ENCODE measurements around the gene FERMT3. TPM values are rescaled to one million over a fixed set of nuclear protein-coding genes. Genes with fewer than 3 reads are reported as not detected.
A peak's percentile ranks its signal among the peaks of the same experiment; 100 is the strongest.

The FERMT3 gene
- total and polyA plus RNA-seq, 2 donors (not counting 1 experiment from before 2014, with no cell fraction given) = 1.9 to 3.6 TPM

DNA sequence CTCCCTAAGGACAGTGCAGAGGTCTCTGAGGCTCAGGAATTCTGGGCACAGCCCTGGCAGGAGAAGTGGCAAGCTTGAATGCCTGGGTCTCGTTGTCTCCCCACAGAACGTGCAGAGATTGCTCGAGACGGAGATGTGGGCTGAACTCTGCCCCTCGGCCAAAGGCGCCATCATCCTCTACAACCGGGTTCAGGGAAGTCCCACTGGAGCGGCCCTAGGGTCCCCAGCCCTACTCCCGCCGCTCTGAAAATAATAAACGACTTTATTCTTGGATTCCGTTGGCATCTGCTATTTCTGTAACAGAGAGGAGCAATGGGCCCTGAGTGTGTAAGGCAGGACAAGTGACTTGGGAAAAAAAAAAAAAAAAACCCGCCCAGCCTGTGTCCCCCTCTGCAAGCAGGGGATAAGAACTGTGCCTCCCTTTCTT is 23.2 kb downstream of the FERMT3 start:
- no peak overlapping the region for H2AFZ ChIP-seq (ENCODE audit: low read length)
- no peak overlapping the region for H3K9ac ChIP-seq (ENCODE audit: insufficient read depth, low read length)
- peaks cover 11% of the 10 kb centered on the region for H3K4me1 ChIP-seq (ENCODE audit: control insufficient read depth, extremely low read depth, insufficient read depth, low read length)
- H3K27me3 ChIP-seq (ENCODE audit: control insufficient read depth, insufficient read depth, low read length) = no peaks in the 10 kb centered on the region
- H3K27ac ChIP-seq (ENCODE audit: insufficient read depth, low read length) = no peak overlapping the region
- H3K9me3 ChIP-seq (ENCODE audit: control insufficient read depth, insufficient read depth, low read depth, low read length) = no peaks in the 10 kb centered on the region
- peaks cover 8% of the 10 kb centered on the region for H3K79me2 ChIP-seq (ENCODE audit: control insufficient read depth, insufficient read depth, low read length)
- H4K20me1 ChIP-seq (ENCODE audit: control insufficient read depth, extremely low read depth, insufficient read depth, low read length) = no peaks in the 10 kb centered on the region
- peak overlapping the region; percentile 59 to 80 (median 65) for H3K4me3 ChIP-seq (replicated peaks in 1 of 4; ENCODE audit: control extremely low read depth in 1 of 4, insufficient read depth in 1 of 4, low read depth in 3 of 4, low read length in 4 of 4)
- peak overlapping the region; percentile 92 for H3K4me2 ChIP-seq (ENCODE audit: extremely low read depth, insufficient read depth, low read length)
- TF ChIP-seq, protein P1, sequence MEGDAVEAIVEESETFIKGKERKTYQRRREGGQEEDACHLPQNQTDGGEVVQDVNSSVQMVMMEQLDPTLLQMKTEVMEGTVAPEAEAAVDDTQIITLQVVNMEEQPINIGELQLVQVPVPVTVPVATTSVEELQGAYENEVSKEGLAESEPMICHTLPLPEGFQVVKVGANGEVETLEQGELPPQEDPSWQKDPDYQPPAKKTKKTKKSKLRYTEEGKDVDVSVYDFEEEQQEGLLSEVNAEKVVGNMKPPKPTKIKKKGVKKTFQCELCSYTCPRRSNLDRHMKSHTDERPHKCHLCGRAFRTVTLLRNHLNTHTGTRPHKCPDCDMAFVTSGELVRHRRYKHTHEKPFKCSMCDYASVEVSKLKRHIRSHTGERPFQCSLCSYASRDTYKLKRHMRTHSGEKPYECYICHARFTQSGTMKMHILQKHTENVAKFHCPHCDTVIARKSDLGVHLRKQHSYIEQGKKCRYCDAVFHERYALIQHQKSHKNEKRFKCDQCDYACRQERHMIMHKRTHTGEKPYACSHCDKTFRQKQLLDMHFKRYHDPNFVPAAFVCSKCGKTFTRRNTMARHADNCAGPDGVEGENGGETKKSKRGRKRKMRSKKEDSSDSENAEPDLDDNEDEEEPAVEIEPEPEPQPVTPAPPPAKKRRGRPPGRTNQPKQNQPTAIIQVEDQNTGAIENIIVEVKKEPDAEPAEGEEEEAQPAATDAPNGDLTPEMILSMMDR (conservative IDR thresholded peaks at IDR 0.05 in 1 of 2, IDR thresholded peaks at IDR 0.05 in 1 of 2; ENCODE audit: low read depth in 1 of 2, low read length in 2 of 2) = no peak
- TF ChIP-seq EZH2 (IDR thresholded peaks at IDR 0.05; ENCODE audit: low read length, missing control alignments) = no peak
- H3K36me3 ChIP-seq (ENCODE audit: control insufficient read depth, insufficient read depth, low read length) = no peaks in the 10 kb centered on the region
- no peak for DNase-seq (ENCODE audit: low read depth in 2 of 2)

DNA sequence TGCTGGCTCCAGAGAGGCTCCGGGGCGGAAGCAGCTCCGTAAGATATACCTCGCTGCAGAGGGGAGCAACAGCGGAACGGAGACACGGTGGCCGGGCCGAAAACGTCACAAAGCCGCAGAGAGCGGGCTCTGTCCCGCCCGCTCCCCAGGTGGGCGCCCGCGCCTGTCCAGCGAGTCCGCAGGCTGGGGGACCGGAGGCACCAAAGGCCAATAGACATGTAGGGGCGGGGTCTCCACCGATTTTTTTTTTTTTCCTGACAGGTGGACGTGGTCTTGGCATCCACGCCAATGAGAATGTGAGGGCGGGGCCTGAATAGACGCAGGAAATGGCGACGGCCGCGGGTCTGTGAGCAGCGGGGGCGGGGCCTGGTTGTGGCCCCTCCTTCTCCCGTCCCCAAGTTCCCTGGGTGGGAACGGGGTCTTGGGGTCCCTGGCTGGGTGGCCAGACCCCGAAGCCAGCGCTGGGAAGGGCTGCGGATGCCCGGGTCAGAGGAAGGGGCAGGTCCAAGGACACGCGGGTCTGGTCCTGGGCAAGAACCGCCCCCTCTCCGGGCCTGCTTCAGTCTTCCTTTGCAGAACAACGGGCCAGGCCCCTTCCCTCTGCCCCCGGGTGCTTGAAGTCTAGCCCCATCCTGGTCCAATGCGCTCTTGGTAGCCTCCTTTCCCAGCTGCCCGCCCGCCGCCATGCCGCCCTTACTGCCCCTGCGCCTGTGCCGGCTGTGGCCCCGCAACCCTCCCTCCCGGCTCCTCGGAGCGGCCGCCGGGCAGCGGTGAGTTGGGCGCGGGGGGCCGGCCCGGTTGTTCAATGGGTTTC is 23.9 kb downstream of the FERMT3 start, which contains the start of gene DNAJC4:
TSS of gene DNAJC4 (plus strand) at position 378 of the 814 bp plus-strand sequence. CDS start at position 685, 307 bp downstream.
- no peaks in the 10 kb centered on the region for H3K36me3 ChIP-seq (ENCODE audit: control insufficient read depth, insufficient read depth, low read length)
- DNase-seq (ENCODE audit: low read depth in 2 of 2) = peak; percentile 86 to 87
- H2AFZ ChIP-seq (ENCODE audit: low read length) = peak within 1 kb of the TSS; percentile 50
- peak within 1 kb of the TSS; percentile 78 for H3K27ac ChIP-seq (ENCODE audit: insufficient read depth, low read length)
- peaks cover 9% of the 10 kb centered on the region for H3K4me1 ChIP-seq (ENCODE audit: control insufficient read depth, extremely low read depth, insufficient read depth, low read length)
- peak within 1 kb of the TSS; percentile 92 for H3K4me2 ChIP-seq (ENCODE audit: extremely low read depth, insufficient read depth, low read length)
- H3K9me3 ChIP-seq (ENCODE audit: control insufficient read depth, insufficient read depth, low read depth, low read length) = no peaks in the 10 kb centered on the region
- peak within 1 kb of the TSS; percentile 59 to 80 (median 65) for H3K4me3 ChIP-seq (replicated peaks in 1 of 4; ENCODE audit: control extremely low read depth in 1 of 4, insufficient read depth in 1 of 4, low read depth in 3 of 4, low read length in 4 of 4)
- H3K79me2 ChIP-seq (ENCODE audit: control insufficient read depth, insufficient read depth, low read length) = peaks cover 12% of the 10 kb centered on the region
- H3K9ac ChIP-seq (ENCODE audit: insufficient read depth, low read length) = peak within 1 kb of the TSS; percentile 61
- H3K27me3 ChIP-seq (ENCODE audit: control insufficient read depth, insufficient read depth, low read length) = no peaks in the 10 kb centered on the region
- TF ChIP-seq, protein P1 (conservative IDR thresholded peaks at IDR 0.05 in 1 of 2, IDR thresholded peaks at IDR 0.05 in 1 of 2; ENCODE audit: low read depth in 1 of 2, low read length in 2 of 2) = no peak
- TF ChIP-seq EZH2 (IDR thresholded peaks at IDR 0.05; ENCODE audit: low read length, missing control alignments) = no peak
- no peaks in the 10 kb centered on the region for H4K20me1 ChIP-seq (ENCODE audit: control insufficient read depth, extremely low read depth, insufficient read depth, low read length)

GRCh38 chr11:64230985-64231365 is 24.5 kb downstream of the FERMT3 start:
- no peaks in the 10 kb centered on the region for H4K20me1 ChIP-seq (ENCODE audit: control insufficient read depth, extremely low read depth, insufficient read depth, low read length)
- H3K27me3 ChIP-seq (ENCODE audit: control insufficient read depth, insufficient read depth, low read length) = no peaks in the 10 kb centered on the region
- no peak for DNase-seq (ENCODE audit: low read depth in 2 of 2)
- peaks cover 2% of the 10 kb centered on the region for H3K36me3 ChIP-seq (ENCODE audit: control insufficient read depth, insufficient read depth, low read length)
- H3K9ac ChIP-seq (ENCODE audit: insufficient read depth, low read length) = peak overlapping the region; percentile 61
- no peak overlapping the region for H3K27ac ChIP-seq (ENCODE audit: insufficient read depth, low read length)
- H3K4me1 ChIP-seq (ENCODE audit: control insufficient read depth, extremely low read depth, insufficient read depth, low read length) = peaks cover 9% of the 10 kb centered on the region
- no peaks in the 10 kb centered on the region for H3K9me3 ChIP-seq (ENCODE audit: control insufficient read depth, insufficient read depth, low read depth, low read length)
- H3K4me2 ChIP-seq (ENCODE audit: extremely low read depth, insufficient read depth, low read length) = peak overlapping the region; percentile 92
- peaks cover 15% of the 10 kb centered on the region for H3K79me2 ChIP-seq (ENCODE audit: control insufficient read depth, insufficient read depth, low read length)
- no peak for TF ChIP-seq EZH2 (IDR thresholded peaks at IDR 0.05; ENCODE audit: low read length, missing control alignments)
- TF ChIP-seq, protein P1 (conservative IDR thresholded peaks at IDR 0.05 in 1 of 2, IDR thresholded peaks at IDR 0.05 in 1 of 2; ENCODE audit: low read depth in 1 of 2, low read length in 2 of 2) = no peak
- H3K4me3 ChIP-seq (replicated peaks in 1 of 4; ENCODE audit: control extremely low read depth in 1 of 4, insufficient read depth in 1 of 4, low read depth in 3 of 4, low read length in 4 of 4) = peak overlapping the region; percentile 59 to 80 (median 65)
- peak overlapping the region; percentile 24 for H2AFZ ChIP-seq (ENCODE audit: low read length)

Data from fibroblast of lung (primary cell).